IPS-NIHi7 (cell line): Measurements from ENCODE around the gene SHISA9.
"Not testable (repeated sequence)": the region's sequence is repeated elsewhere in the genome, so short reads cannot be mapped to it uniquely, and the experiment has no call there.

Source experiments
- DNase-seq: peaks from one replicate; pipeline ENCODE4 v3.0.0; 2012; ENCODE audit warnings: mixed read lengths; ENCODE audit errors: extremely low spot score

The SHISA9 gene

DNA sequence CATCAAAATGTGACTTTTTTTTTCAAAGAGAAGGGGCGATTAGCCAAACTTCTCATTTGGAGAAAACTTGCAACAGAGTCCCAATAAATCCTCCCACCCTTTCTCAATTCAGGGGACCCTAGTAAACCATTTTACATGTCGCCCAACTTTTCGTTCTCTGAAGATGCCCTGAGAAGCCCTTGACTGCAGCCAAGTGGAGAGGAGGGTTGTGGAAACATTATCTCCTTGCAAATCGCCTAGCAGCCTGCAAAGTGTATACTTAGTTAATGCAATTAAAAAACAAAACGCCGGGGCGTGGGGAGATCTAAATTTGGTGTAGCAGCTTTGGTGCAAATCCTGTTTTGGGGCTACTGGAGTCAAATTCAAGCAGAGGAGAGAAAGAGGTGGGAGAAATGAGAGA lies 1.2 kb upstream of the SHISA9 start:
- no peak for DNase-seq

DNA sequence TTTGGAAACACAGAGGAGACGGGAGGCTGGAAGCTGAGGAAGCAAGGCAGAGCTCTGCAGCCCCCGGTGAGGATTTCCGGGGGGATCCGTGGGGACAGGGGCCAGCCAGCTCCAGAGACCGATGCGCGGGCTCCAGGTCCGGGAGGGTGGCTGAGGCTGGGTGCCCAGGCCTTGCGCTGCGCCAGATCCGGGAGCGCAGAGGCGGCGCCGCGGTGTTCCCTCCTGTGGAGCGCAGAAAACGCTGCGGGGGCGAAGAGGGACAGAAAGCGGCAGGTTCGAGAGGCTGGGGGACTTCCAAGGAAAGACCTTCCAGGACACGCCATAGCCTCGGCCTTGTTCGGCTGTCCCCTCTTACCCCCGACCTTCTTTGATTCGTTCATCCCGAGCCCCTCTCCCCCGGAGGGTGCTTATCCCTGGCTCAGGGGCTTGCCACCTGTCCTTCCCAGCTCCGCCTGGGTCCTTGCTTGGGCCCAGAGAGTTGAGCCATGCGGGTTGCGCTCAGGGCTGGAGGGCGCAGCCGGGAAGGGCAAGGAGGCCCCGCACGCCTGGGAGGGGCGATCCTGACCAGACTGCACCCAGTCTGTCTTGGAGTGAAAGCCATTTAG lies 697 bp upstream of the SHISA9 start:
- peak; percentile 18 for DNase-seq

DNA sequence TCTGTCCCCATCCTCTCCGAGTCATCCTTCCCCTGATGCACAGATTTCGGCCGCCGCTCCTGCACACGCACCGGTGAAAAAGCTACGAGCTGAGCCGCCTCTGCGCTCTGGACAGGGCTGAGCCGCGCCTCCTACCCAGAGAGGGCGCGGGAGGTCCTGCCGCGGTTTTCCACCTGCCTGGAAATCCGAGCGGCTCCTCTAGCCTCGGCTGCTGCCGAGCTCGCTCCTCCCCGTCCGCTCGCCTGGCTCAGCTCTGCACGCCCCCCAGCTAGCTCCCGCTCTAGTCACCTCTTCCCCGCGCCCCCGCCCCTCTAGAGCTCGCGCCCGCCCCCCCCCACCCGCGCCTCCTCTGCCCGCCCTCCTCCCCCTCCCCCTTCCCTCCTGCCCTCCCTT lies 198 bp upstream of the SHISA9 start:
- peak; percentile 75 for DNase-seq

DNA sequence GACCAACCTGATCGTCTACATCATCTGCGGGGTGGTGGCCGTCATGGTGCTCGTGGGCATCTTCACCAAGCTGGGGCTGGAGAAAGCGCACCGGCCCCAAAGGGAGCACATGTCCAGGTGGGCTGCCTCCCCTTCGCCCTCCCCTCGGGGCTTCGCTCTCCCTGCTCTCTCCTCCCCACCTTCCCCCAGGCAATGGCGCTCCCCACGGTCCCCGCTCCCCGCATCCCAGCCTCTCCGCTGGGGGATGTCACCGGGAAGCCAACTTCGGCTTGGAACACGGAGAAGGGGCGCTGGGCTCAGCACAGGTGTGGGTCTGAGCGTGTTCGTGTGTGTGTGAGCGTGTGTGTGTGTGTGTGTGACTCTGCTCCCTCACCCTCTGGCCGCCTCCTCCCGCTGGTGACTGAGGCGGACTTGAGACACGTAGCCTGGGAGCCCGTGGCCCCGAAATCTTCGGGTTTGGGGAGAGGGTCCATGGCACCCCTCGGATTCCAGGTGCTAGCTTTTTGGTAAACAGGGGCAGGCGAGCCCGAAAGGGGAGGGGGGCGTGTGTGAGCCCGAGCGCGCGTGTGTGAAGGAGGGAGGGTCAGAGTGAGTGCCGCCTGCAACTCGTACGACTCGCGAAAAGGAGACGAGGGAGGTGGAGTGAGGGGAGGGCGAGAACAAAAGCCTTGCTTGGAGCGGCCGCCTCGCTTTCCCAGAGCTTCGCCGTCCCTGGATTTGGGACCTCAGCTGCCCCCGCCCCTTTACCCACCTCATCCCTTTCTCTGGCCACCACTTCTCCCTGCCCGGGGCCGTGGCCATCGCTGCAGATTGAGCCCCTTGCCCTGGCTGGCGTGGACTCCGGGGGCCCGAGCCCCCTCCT lies 1.3 kb downstream of the SHISA9 start:
- DNase-seq, result peak; percentile 40

DNA sequence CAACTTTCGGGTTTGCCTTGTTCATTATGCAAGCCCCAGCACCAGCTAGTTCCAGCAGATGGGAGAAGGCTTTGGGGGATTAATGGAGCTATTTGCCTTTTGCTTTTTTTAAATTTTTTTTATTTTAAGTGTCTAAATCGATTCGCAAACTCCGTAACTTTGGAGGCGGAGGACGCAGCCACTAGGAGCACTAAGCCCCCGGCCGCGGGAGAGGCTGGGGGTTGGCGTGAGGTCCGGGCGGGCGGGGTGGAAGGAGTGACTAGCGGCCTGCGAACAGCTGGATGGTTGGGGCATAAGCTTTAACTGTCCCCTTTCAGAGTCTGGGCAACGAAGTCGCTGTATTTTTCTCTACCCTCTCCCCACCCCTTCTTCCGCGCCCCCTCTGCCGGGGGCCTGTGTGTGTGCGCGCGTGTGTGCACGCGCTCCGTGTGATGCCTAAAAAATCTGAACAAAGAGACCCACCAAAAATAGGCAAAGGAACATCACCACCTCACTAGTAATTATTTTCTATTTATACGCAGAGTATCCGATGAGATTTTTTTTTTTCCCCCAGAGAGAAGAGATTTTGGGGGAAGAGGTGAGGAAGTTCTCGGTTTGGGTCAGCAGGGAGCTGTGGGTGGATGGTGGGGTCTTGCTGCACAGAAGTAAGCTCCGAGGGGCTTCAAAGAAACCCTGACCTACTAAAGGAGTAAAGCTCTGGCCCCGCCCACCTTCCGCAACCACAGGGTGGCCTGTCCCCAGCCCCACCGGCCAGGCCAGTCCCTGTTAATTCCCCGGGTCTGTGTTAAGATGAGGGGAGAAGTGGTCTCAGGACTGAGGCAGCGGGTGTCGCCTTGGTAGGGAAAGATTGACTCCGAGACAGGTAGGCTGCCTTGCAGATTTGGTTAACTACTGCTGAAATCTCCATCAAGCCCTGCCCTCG lies 2.3 kb downstream of the SHISA9 start:
- peak; percentile 40 for DNase-seq

DNA sequence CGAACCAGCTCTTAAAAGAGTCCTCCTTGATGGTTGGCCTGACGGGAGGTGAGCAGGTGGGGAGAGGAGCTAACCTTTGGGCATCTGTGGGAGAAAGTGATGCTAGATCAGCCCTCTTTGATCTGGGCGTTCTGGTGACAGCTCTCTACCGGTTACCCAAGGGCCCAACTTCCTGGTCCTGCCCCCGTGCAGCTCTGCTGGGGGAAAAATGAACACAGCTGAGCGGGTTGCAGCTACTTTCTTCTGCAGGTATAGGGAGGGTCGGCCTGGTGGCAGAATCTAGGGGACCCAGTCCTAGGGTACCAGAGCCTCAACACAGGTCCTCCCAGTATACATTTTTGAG lies 2.9 kb downstream of the SHISA9 start:
- no peak for DNase-seq

DNA sequence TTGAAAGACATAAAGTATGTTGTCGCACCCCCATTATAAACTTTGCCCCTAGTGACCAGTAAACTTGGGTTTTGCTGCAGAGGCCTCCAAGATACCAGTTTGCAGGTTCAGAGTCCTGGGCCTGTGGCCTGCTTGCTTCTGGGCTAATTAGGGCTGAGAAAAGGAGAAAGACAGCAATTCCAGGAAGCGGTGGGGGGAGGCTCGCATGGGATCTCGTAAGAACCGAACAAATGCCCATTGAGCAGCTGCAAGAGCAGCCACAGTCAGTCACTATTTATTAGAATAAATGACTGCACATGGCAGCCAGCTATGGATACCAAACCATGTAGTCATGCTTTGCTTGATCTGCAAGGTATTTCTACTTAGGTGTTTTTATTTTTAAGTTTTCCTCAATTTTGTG lies 4.9 kb downstream of the SHISA9 start:
- no peak for DNase-seq

DNA sequence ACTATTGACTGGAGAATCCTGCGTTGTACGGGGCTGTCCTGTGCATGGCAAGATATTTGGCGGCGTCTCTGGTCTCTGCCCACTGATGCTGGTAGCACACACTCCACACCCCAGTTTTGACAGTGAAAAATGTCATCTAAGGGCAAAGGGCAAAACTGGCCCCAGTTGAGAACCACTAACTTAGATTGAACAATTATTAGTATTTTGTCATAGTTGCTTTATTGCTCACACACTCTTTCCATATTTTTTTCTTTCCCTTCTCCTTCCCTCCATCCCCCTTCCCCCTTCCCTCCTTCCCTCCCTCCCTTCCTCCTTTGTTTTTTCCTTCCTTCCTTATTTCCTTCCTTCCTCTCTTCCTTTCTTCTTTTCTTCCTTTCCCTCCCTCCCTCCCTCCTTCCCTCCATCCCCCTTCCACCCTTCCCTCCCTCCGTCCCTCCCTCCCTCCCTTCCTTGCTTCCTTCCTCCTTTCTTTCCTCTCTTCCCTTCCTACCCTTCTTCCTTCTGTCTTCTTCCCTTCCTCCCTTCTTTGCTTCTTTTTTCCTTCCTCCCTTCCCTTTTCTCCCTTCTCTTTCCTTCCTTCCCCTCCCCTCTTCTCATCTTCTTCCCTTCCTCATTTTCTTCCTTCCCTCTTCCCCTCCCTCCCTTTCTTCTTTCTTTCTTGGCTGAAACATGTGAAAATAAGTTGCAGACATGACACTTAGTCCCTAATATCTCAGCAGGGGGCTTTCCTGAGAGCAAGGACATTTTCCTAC lies 5.5 kb downstream of the SHISA9 start:
- no peak for DNase-seq

DNA sequence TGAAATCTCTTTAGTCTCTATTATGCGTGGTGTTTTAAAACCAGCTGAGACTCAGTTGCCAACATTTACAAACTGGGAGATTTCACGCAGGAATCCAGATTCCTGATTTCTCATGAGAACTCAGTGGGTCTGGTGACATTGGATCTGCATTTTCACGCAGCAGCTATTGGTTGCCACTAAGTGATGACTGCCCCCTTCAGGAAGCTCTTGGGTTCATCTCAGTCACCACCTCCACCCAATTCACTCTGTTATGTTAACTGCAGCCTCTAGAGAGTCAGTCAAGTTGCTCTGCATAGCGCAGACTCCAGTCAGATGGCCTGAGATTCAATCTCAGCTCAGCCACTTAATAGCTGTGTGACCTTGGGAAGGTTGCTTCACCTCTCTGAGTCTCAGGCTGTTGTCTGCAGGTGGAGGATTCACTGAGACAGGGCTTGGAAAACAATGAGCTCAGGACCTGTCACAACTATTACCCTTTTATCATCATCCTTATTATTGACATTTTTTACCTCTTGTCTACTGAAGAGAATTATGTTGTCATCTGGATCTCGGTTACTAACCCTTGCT lies 6.4 kb downstream of the SHISA9 start:
- peak; percentile 68 for DNase-seq

DNA sequence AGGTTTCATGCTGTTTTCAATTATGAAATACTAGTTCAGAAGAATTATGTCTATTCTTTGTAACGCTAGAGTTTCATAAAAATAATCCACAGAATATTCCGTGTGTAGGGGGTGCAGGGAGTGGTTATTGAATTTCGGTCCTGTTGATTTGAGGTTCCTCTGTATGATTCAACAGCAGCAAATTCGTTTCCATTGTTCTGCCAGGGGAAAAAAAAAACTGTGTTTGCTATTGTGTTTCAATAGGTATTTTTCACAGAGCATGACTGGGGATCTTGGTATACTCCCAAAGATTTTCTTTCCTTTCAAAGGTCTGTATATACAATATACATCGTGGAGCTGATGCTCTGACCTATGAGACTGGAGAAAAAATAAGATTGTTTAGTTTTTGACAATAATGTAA lies 15.8 kb downstream of the SHISA9 start:
- DNase-seq, result no peak

DNA sequence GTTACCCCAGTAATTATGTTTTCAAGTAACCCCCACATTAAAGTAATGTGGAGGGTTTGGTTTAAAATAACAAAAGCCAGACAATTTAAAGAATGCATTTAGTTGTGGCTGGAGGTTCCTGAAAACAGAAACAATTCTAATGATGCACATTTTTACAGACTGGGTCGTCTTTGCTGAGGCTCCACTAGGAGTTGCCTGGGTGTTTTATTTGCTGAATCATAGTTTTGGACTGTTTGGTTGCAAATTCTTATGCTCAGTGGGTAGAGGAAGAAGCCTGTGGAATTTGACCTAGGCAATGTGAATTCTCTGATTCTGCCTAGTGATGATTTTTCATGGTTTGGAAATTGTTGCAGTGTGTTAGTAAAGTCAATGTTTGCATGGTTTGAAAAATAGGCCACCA lies 16.3 kb downstream of the SHISA9 start:
- DNase-seq, result no peak

DNA sequence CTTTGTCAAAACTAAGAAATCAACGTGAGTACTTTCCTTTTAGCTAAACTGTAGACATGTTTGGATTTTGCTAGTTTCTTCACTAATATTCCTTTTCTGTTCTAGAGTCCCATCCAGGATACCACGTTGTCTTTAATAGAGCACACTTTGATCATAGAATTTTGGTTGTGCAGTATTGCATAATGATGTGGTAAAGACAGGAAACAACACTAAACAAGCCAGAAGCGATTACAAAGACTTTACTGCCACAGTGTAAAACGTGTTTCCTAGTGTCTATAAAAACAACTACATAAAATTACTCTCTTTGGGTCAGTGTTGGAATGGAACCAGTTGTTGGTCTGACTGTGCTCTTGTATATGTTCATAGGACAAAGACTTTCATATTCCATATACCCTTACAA lies 19.3 kb downstream of the SHISA9 start:
- no peak for DNase-seq

DNA sequence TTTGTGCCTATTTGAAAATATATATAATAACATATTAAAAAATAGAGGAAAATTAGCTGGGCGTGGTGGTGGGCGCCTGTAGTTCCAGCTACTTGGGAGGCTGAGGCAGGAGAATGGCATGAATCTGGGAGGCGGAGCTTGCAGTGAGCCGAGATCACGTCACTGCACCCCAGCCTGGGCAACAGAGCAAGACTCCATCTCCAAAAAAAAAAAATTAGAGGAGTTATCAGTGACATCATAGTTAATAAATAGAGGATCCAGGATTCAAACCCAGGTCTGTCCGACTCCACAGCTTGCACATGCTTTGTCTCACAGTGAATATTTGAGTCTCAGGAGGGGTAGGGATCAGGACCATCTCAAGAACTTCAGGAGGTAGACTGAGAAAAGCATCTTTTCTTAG lies 22.2 kb downstream of the SHISA9 start:
- DNase-seq, result not testable (repeated sequence)

DNA sequence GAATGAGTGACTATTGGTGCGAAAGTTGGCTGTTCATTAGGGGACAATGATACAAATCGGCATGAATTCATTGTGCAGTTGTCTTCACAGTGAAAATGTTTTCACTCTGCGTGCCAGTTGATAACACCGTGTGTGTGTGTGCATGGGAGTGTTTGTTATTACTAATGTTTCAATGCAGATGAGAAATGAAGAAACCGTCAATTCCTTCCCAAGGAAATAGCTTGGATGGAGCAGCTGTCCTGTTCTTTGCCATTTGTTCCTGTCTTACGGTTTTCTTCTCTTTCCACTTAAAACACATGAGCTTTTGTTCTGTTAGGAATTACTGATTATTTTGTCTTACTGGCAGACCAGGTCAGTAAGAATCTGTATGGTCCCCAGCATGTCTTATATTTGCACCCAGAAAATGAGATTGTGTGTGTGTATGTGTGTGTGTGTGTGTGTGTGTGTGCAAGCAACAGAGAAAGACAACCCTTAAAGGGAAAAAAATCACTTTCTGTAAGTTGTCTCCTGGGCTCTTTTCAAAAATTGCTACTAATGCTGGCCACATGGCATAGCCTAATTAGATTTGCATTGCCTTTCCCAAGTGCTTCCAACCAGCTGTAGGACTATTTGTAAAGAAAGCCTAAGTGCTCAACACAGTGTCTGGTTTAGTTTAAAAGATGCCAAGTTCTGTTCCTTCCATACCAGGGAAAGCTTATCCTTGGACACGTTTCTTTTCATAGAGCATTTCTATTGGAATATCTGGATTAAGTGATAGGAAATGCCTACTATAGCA lies 23.8 kb downstream of the SHISA9 start:
- DNase-seq, result no peak

DNA sequence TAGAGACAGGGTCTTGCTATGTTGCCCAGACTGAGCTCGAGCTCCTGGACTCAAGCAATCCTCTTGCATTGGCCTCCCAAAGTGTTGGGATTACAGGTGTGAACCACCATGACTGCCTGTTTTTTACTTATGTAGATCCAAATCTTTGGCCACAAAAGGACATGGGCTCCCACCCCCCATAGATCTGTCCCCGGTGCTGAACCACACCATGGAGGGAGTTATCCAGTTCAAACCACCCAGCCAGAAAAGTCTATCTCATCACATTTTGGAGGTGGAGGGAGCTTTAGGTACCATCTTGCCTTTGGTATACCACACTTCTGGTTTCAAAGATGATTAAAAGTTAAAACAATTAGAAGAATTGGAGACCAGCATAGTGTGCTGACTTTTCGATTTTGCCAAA lies 26.2 kb downstream of the SHISA9 start:
- peak; percentile 50 for DNase-seq

DNA sequence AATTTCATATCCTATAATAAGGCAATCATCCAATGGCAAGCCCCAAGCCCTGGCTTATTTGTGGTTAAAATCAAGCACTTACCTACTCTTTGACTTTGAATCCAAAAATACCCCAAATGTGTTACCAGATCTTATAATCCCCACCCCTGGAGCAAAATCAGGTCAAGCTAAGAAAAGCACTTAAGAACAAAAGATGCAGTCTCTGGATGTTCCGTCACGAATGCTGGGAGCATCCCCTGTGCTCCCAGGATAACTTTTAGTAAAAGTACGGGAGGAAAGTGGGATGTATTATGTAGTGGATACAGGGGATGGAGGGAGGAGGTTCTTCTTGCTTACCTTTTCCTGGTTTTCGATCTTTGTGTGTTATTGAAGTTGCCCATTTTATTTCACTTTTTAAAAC lies 29.5 kb downstream of the SHISA9 start:
- no peak for DNase-seq

DNA sequence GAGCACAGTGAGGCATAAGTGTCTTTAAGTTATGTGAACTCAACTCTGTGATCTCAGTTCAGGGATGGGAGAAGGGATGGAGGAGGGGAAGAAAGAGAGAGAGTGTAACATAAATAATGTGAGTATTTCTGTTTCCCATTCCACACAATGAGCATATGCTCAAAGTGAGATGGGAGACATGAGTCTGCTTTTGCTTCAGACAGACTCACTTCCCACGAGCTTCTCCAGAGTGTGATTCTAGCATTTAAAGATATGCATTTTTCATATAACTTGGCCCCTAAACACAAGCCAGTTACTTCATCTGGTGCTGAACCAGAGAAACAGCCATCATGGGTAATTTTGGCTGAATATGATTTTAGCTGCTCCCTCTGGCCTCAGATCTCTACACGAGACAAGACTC lies 35.0 kb downstream of the SHISA9 start:
- no peak for DNase-seq

DNA sequence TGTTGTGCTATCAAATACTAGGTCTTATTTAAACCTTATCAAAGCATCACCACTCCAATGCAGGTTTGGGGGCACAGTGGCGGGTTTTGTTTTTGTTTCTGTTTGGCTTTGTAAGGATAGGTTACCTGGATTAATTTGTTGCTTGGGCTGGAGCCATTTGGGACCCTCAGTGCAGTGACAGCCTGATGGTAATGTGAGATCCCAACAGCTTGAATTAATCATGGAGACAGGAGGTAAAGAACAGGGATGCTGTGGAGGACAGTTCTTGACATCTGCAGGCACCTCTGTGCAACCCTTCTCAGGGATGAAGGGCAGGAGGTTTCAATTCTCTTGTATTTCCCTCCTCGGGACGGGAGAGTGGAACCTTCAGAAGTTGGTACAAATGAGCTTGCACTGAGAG lies 40.5 kb downstream of the SHISA9 start:
- DNase-seq, result no peak

DNA sequence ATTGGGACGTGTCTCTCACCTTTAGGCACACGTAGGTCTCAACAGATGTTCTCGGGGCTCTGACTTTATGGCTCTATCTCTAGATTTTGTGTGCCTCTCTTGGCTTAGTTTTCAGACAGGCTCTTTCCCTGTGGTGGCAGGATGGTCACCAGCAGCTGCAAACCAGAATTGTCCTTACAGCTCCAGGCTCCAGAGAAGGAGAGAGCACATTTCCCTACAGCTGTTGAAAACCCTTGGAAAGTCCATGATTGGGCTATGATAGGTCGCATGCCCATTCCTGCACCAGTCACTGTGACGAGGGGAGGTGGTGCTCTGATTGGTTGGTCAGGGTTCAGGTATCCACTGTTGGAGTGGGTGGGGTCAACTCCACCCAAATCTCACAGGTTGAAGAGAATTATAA lies 41.5 kb downstream of the SHISA9 start:
- DNase-seq, result no peak

DNA sequence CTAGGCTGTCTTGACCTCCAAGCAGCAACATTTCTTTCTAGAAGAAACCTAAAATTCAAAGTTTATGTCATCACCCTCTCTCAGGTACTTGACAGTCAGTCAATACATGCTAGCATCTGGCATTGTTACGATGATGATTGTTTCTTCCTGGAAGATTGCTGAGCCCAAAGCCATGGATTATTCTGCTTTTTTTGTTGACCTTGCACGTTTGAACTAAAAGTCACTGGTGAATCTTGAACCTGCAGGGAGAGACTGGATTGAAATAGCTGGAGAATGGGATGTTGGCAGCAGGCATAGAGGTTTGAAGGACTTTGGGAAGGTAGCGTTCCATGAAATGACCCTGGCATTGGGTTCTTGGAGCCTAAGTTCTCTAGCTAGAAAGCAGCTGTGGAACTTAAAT lies 42.9 kb downstream of the SHISA9 start:
- no peak for DNase-seq

DNA sequence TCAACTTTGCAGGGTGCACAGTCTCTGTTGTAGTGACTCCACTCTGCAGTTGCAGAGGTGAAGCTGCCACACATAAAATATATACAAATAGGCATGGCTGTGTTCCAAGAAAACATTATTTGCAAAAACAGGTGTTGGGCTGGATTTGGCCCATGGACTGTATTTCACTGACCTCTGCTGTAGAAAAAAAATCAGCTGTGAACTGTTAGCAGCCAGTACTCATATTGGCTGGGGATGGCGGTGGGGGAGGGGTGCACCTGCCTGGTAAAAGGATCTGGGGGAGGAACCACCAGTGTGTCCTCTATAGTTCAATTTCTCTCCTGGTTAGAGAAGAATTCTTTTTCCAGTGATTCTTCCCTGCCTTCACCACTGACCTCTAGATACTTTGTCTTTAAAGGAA lies 50.0 kb downstream of the SHISA9 start:
- DNase-seq, result no peak
